OCI-LY3 (cell line): ENCODE results near the gene SERGEF.

ENCODE experiments used
- CTCF ChIP-seq: fragments of 200-600, 300-600 bp; sonication (generic); IDR thresholded peaks from 2 replicates; pipeline ENCODE4 v1.5.1; 2014; ENCODE audit warnings: antibody characterized with exemption, low read length, low read depth
- EZH2phosphoT487 ChIP-seq: fragments of 200-600 bp; shearing (Covaris generic); IDR thresholded peaks from 2 replicates; pipeline ENCODE4 v1.6.1; 2018; ENCODE audit warnings: antibody characterized with exemption, mixed run types, low read depth

DNA sequence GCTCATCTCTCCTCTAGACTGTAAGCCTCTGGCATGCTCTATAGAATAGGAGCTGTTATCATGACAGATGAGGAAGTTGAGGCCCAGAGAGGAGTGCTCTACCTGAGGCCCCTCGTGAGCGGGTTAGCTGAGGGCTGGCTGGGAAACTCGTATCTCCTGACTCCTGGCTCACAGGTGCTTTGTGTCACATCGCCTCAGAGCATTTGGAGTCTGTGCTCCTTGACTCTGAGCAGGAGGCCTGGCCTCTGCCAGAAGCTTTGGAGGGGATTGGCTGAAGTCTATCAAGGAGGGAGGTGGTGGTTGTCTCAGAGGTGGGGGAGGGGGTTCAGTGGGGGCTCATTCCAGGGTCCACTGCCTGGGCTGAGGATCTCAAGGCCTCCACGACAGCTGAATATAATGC, 270.8 kb downstream of the SERGEF start:
- TF ChIP-seq CTCF (no peak), EZH2phosphoT487 (no peak)
